ENCODE data around the gene CUEDC2.

The CUEDC2 gene

DNA sequence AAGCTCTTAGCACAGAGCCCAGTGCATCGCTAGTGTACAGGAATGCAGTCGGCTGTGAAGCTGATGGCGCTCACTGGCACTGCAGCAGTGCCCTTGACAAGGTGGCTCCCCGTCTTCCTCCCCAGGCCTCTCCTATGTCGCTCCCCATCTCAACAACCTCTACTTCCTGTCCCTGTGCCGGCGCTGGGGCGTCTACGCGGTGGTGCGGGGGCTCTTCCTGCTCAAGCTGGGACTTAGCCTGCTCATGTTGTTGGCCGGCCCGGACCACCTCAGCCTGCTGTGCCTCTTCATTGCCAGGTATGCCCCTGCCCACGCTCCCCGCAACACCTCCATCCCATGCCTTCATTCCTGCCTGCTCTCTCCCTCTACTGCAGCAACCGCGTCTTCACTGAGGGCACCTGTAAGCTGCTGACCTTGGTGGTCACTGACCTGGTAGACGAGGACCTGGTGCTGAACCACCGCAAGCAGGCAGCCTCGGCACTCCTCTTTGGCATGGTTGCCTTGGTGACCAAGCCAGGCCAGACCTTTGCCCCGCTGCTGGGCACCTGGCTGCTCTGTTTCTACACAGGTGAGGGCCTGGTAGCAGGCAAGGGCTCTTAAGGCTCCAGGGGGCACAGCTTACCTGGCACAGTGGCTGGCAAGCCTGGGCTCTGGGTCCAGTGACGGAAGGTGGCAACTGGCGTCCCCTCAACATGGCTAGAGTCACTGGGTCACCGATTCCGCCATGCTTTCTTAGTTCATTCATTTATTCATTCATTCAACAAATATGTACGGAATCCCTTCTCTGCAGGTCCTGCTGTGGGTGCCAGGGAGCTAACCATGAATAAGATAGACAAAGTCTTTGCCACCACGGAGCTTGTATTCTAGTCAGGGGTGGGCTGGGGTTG, 41.3 kb upstream of the CUEDC2 start:
- H3K27me3 ChIP-seq (replicated peaks; ENCODE audit: control insufficient read depth, insufficient read depth, low read length): no peaks in the 10 kb centered on the region
- no peak for TF ChIP-seq CTCF (IDR thresholded peaks at IDR 0.05; ENCODE audit: insufficient read depth, low read length, poor library complexity, severe bottlenecking)
- DNase-seq (ENCODE audit: extremely low read depth, insufficient read length): no peak
- no peak overlapping the region for H3K4me3 ChIP-seq (replicated peaks; ENCODE audit: low read depth, low read length)
- H3K36me3 ChIP-seq (ENCODE audit: control insufficient read depth, insufficient read depth, low read length): peaks cover 4% of the 10 kb centered on the region

DNA sequence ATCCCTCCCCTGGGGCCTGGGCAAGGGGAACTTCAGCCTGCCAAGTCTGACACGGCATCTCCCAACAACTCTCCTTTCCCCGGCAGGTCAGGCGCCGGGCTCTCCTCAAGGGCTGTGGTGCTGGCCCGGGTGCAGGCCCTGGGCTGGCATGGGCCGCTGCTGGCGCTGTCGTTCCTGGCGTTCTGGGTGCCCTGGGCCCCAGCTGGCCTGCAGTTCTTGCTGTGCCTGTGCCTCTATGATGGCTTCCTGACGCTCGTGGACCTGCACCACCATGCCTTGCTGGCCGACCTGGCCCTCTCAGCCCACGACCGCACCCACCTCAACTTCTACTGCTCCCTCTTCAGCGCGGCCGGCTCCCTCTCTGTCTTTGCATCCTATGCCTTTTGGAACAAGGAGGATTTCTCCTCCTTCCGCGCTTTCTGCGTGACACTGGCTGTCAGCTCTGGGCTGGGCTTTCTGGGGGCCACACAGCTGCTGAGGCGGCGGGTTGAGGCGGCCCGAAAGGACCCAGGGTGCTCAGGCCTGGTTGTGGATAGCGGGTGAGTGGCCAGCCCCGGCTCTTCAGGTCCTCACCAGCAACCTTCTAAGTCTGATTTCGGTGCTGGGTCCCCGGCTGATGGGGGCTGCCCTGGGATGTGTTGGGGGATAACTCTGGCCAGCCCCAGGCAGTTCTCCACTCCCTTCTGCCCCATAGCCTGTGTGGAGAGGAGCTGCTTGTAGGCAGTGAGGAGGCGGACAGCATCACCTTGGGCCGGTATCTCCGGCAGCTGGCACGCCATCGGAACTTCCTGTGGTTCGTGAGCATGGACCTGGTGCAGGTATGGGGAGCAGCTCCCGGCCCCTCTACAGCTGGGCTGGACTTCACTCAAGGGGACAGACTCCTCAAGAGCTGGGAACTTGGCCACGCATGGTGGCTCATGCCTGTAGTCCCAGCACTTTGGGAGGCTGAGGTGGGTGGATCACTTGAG, 38.5 kb upstream of the CUEDC2 start:
- no peak overlapping the region for H3K4me3 ChIP-seq (replicated peaks; ENCODE audit: low read depth, low read length)
- DNase-seq (ENCODE audit: extremely low read depth, insufficient read length): no peak
- TF ChIP-seq CTCF (IDR thresholded peaks at IDR 0.05; ENCODE audit: insufficient read depth, low read length, poor library complexity, severe bottlenecking): no peak
- H3K36me3 ChIP-seq (ENCODE audit: control insufficient read depth, insufficient read depth, low read length): no peaks in the 10 kb centered on the region; the same call in none of the 2 replicates
- H3K27me3 ChIP-seq (replicated peaks; ENCODE audit: control insufficient read depth, insufficient read depth, low read length): no peaks in the 10 kb centered on the region

GRCh38 chr10:102468683-102469082, 36.3 kb upstream of the CUEDC2 start:
- no peak for TF ChIP-seq CTCF (IDR thresholded peaks at IDR 0.05; ENCODE audit: insufficient read depth, low read length, poor library complexity, severe bottlenecking)
- no peaks in the 10 kb centered on the region; the same call in 1 of the 2 replicates for H3K36me3 ChIP-seq (ENCODE audit: control insufficient read depth, insufficient read depth, low read length)
- H3K27me3 ChIP-seq (replicated peaks; ENCODE audit: control insufficient read depth, insufficient read depth, low read length): no peaks in the 10 kb centered on the region
- DNase-seq (ENCODE audit: extremely low read depth, insufficient read length): no peak
- H3K4me3 ChIP-seq (replicated peaks; ENCODE audit: low read depth, low read length): no peak overlapping the region

DNA sequence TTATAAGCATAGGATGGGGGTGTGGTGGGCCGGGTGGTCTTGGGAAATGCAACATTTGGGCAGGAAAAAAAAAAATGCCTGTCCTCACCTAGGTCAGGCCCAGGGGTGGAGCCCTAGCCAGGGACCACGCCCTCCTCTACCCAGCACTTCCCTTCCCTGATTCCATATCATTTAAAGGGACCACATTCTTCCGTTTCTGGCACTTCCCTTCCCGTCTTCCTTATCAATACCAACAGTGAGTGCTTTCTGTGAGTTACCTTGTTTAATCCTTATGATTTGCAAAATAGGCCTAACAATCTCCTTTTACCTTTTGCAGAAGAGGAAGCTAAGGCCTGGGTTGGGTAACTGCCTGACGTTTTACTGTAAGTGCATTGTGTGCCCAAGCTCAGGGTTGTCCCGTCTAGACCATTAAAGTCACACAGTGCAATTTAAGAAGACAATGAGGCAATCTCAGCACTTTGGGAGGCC, 35.6 kb upstream of the CUEDC2 start:
- Histone ChIP-seq H3K27me3 (replicated peaks; ENCODE audit: control insufficient read depth, insufficient read depth, low read length) (no peaks in the 10 kb centered on the region), H3K36me3 (ENCODE audit: control insufficient read depth, insufficient read depth, low read length) (no peaks in the 10 kb centered on the region; the same call in 1 of the 2 replicates), H3K4me3 (replicated peaks; ENCODE audit: low read depth, low read length) (no peak overlapping the region)
- no peak for DNase-seq (ENCODE audit: extremely low read depth, insufficient read length)
- no peak for TF ChIP-seq CTCF (IDR thresholded peaks at IDR 0.05; ENCODE audit: insufficient read depth, low read length, poor library complexity, severe bottlenecking)

- no peak overlapping the region for H3K4me3 ChIP-seq (replicated peaks; ENCODE audit: low read depth, low read length)
- no peaks in the 10 kb centered on the region; the same call in 1 of the 2 replicates for H3K36me3 ChIP-seq (ENCODE audit: control insufficient read depth, insufficient read depth, low read length)
- TF ChIP-seq CTCF (IDR thresholded peaks at IDR 0.05; ENCODE audit: insufficient read depth, low read length, poor library complexity, severe bottlenecking): no peak
- DNase-seq (ENCODE audit: extremely low read depth, insufficient read length): no peak
- no peaks in the 10 kb centered on the region for H3K27me3 ChIP-seq (replicated peaks; ENCODE audit: control insufficient read depth, insufficient read depth, low read length)
Observed at GRCh38 chr10:102467318-102467717, 34.9 kb upstream of the CUEDC2 start.
